ENCODE results near the gene PRR23C.

PRR23C gene

GRCh38 chr3:139020868-139021234 lies 23.8 kb downstream of the PRR23C start, which contains the start of gene PRR23B:
Gene PRR23B, minus strand, starts transcription at chr3:139020926. Its CDS starts 265 bp downstream, at chr3:139020661.
- Histone ChIP-seq H3K4me3 (no peak within 1 kb of the TSS), H3K27ac (no peak within 1 kb of the TSS)
- no peak for DNase-seq (ENCODE audit: low spot score)
- TF ChIP-seq, protein P1, sequence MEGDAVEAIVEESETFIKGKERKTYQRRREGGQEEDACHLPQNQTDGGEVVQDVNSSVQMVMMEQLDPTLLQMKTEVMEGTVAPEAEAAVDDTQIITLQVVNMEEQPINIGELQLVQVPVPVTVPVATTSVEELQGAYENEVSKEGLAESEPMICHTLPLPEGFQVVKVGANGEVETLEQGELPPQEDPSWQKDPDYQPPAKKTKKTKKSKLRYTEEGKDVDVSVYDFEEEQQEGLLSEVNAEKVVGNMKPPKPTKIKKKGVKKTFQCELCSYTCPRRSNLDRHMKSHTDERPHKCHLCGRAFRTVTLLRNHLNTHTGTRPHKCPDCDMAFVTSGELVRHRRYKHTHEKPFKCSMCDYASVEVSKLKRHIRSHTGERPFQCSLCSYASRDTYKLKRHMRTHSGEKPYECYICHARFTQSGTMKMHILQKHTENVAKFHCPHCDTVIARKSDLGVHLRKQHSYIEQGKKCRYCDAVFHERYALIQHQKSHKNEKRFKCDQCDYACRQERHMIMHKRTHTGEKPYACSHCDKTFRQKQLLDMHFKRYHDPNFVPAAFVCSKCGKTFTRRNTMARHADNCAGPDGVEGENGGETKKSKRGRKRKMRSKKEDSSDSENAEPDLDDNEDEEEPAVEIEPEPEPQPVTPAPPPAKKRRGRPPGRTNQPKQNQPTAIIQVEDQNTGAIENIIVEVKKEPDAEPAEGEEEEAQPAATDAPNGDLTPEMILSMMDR (IDR thresholded peaks at IDR 0.05): no peak

DNA sequence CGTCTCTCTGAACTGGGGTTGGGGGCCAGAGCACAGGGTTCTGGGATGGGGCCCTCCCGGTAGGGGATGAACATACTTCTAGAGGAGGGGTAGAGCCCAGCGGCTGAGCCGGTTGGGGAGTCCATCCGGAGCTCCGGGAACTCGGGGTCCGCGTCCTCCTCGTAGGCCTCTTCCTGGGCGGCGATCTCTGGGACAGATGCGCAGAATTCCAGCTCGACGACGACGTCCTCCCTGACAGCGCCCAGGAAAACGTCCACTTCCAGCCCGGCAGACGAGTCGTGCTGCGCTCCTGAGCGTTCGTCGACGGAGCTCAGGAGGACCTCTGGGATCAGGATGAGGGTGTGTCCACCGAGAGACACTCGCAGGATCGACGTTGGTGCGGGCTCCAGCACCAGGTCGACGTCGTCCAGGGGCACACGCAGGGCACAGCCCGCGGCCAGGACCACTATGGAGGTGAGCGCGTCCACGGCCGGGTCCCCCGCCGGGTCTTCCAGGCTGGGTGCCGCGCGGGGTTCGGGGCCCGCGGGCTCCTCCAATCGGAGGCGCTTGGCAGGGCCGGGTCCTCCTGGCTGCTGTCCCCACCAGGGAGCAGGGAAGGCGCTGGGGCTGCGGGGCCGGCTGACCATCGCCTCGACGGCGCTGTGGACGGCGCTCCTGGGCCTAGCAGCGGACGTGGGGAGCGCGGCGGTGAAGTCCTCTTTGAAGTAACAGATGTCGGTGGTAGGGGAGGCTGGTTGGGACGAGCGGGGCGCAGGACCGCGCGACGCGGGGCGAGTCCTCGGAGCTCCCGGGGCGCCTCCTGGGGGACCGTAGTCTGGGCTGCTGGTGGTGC lies 24.4 kb downstream of the PRR23C start:
- H3K4me3 ChIP-seq: no peak overlapping the region
- no peak overlapping the region for H3K27ac ChIP-seq
- TF ChIP-seq, protein P1 (IDR thresholded peaks at IDR 0.05): no peak
- no peak for DNase-seq (ENCODE audit: low spot score)

DNA sequence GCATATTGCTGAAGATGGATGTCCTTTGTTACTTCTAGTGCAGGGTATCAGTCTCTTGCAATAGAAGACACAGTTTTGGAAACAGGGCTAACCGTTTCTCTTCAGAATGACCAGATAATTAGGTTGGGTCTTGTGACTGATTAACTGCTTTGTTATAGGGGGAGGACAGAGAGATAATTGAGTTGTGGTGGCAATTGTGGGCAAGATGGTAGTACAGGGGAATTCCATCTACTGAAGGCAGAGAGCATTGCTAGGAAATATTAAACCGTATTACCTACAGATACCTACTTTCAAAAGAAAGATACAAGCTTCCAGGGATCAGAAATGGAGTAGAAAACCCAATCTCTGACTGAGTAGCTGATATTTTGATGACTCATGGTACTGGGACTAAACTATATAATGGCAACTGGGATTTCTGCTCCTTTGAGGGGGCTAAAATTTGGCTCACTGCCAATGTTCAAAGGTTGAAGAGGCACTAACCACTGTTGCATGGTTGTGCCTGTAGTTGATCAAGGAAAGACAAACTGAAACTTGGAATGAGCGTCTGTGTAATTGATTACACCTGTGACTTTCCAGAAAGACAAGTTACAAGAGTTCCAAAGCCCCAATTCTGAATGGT lies 28.2 kb downstream of the PRR23C start:
- Histone ChIP-seq H3K27ac (no peak overlapping the region), H3K4me3 (no peak overlapping the region)
- no peak for DNase-seq (ENCODE audit: low spot score)
- TF ChIP-seq, protein P1 (IDR thresholded peaks at IDR 0.05): no peak

- Histone ChIP-seq H3K4me3 (no peak within 1 kb of the TSS), H3K27ac (no peak within 1 kb of the TSS)
- TF ChIP-seq, protein P1 (IDR thresholded peaks at IDR 0.05): no peak
- DNase-seq (ENCODE audit: low spot score): no peak
Observed at GRCh38 chr3:139006051-139006716, 38.5 kb downstream of the PRR23C start, which contains the start of gene PRR23A. Gene PRR23A, minus strand, starts transcription at chr3:139006268. Its CDS starts 0 bp downstream, at chr3:139006268.

- Histone ChIP-seq H3K4me3 (no peak overlapping the region), H3K27ac (no peak overlapping the region)
- TF ChIP-seq, protein P1 (IDR thresholded peaks at IDR 0.05): no peak
- DNase-seq (ENCODE audit: low spot score): no peak
Observed at GRCh38 chr3:139005356-139005993, 39.2 kb downstream of the PRR23C start.

DNA sequence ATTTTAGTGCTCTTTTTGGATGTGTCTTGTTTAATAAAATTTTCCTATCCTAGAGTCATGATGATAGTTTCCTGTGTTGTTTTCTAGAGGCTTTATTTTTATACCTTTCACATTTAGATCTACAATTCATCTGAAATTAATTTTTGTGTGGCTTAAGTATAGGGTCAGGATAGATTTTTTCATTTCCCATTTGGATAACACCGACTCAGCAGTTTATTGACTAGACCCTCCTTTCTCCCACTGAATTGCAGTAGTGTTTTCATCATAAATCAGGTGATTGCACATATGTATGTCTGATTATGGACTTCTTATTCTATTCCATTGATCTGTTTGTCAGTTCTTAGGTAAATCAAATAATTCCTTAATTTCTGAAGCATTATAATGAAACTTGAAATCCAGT lies 49.0 kb downstream of the PRR23C start:
- DNase-seq (ENCODE audit: low spot score): no peak
- Histone ChIP-seq H3K27ac (no peak overlapping the region), H3K4me3 (no peak overlapping the region)
- TF ChIP-seq, protein P1 (IDR thresholded peaks at IDR 0.05): no peak

Data from coronary artery (tissue), 2 donors.